Ovary (tissue), 10 donors: ENCODE measurements around the gene ATP6AP1. TPM values are rescaled to one million over a fixed set of nuclear protein-coding genes. Genes with fewer than 3 reads are reported as not detected.

ENCODE experiments used
- DNase-seq, 5 donors: peaks; one replicate each; pipeline ENCODE4 v3.0.0-alpha.2; 2019 to 2020
- H3K27ac ChIP-seq, 2 donors: fragments of 200-600 bp; one replicate each; pipeline versions ENCODE4 v1.5.1 to v1.8.0; 2019 to 2022
- H3K27me3 ChIP-seq: fragments of 200-600 bp; one replicate; pipeline ENCODE4 v1.8.0; 2022
- H3K36me3 ChIP-seq: fragments of 200-600 bp; sonication (generic); one replicate; pipeline ENCODE4 v1.5.1; 2019
- H3K4me1 ChIP-seq: one replicate; pipeline ENCODE4 v1.8.1; 2013; ENCODE audit warnings: mild to moderate bottlenecking, moderate library complexity; ENCODE audit not compliant: insufficient read depth
- H3K4me3 ChIP-seq: fragments of 200-600 bp; sonication (generic); one replicate; pipeline ENCODE4 v1.5.1; 2017
- H3K9me3 ChIP-seq, 2 donors: fragments of 200-600 bp in 1 of 2; sonication (generic) in 1 of 2; one replicate each; pipeline versions ENCODE4 v1.5.1 to v1.8.1; 2013 to 2019; ENCODE audit warnings: mild to moderate bottlenecking in 1 of 2, moderate library complexity in 1 of 2
- CTCF ChIP-seq, 3 donors: fragments of 450-650 bp in 2 of 3; fragments of 200-600 bp in 1 of 3; IDR thresholded peaks; one replicate each; pipeline versions ENCODE4 v1.5.1 to v1.8.0; 2016 to 2022; ENCODE audit warnings: antibody characterized with exemption in 3 of 3, mild to moderate bottlenecking in 1 of 3
- EP300 ChIP-seq: sonication (generic); formaldehyde crosslinking; IDR thresholded peaks from one replicate; pipeline ENCODE4 v1.6.1; 2017; ENCODE audit warnings: antibody characterized with exemption
- POLR2A ChIP-seq: fragments of 450-650 bp; IDR thresholded peaks from one replicate; pipeline ENCODE4 v1.6.1; 2017; ENCODE audit warnings: antibody characterized with exemption, mild to moderate bottlenecking, moderate library complexity
- WGBS, 3 donors: extraction: QIAGEN DNeasy Blood & Tissue Kit in 1 of 3; methylation state at CpG; one replicate each; pipeline versions ENCODE4 v1.1.5 to v1.1.7; 2013 to 2017; 5-methylcytosine and 5-hydroxymethylcytosine counted together
- intact Hi-C, 4 donors: fragments of 100-400 bp; cut with DNase I; formaldehyde crosslinking; loops; one replicate each; pipeline versions ENCODE4 v1.11.0 to v1.15.1; 2022 to 2023
- long read RNA-seq, 3 donors: library from polyadenylated mRNA in 2 of 3; unstranded in 2 of 3; transcript quantifications; one replicate each; pipeline ENCODE4 v2.0.0 and lab custom pipeline, GENCODE V29; 2021 to 2026
- polyA plus RNA-seq, 2 donors: library from polyadenylated mRNA; stranded (reverse); fragments of 200-250 nt in 1 of 2; fragments of 350-450 nt in 1 of 2; fragmentation: Illumina TruSeq in 1 of 2; extraction: RNeasy Lipid Tissue Mini Kit (QIAGEN cat#74804) in 1 of 2; gene quantifications; one replicate each; pipeline ENCODE4 v1.2.3, GENCODE V29; 2013 to 2014
- total RNA-seq, 7 donors: library from RNA; depleted of rRNA in 2 of 7; stranded (reverse); fragments of >200 nt in 2 of 7; fragmentation: NEBNext Ultra II Directional in 3 of 7; extraction: Animal tissue kit (Norgen Biotek cat#: 25700) in 3 of 7; gene quantifications; one replicate each; pipeline versions ENCODE4 v1.1.0 to v1.2.4, GENCODE V29; 2016 to 2023
- donor health status: DM: no; HTN: no; CAD: no; lungs with moderate emphysema.
- donor health status: DM: no; HTN: no; CAD: no.
- donor health status: Bipolar disorder and iron deficiency.
- donor health status: DM: yes; HTN: yes; CAD: no.
- donor health status: DM: no; HTN: no; CAD: no.
- donor health status: DM: yes; HTN: yes; CAD: no.

Gene ATP6AP1, protein sequence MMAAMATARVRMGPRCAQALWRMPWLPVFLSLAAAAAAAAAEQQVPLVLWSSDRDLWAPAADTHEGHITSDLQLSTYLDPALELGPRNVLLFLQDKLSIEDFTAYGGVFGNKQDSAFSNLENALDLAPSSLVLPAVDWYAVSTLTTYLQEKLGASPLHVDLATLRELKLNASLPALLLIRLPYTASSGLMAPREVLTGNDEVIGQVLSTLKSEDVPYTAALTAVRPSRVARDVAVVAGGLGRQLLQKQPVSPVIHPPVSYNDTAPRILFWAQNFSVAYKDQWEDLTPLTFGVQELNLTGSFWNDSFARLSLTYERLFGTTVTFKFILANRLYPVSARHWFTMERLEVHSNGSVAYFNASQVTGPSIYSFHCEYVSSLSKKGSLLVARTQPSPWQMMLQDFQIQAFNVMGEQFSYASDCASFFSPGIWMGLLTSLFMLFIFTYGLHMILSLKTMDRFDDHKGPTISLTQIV
- total RNA-seq (10 to 100 TPM; 29.6 to 75.9 (median 58.1) TPM), polyA plus RNA-seq (10 to 100 TPM; 75.2 to 77.8 TPM)
- long read RNA-seq, donor 1, transcript ATP6AP1-209 (9 exons, 2,079 nt) = minor isoform, 5 of 475 reads
- long read RNA-seq, donor 1, transcript ATP6AP1-201 (10 exons, 2,099 nt) = major isoform, 445 of 475 reads
- long read RNA-seq, donor 1, partial matches to known transcripts = 18 of 475 reads
- long read RNA-seq, donor 1, other reads (novel, unspliced or antisense) = 7 of 475 reads
- long read RNA-seq, donor 2, transcript ATP6AP1-201 (10 exons, 2,099 nt) = major isoform, 53 of 54 reads
- long read RNA-seq, donor 2, partial matches to known transcripts = 0 of 54 reads
- long read RNA-seq, donor 2, other reads (novel, unspliced or antisense) = 0 of 54 reads
- long read RNA-seq, donor 3, transcript ATP6AP1-201 (10 exons, 2,099 nt) = major isoform, 203 of 230 reads
- long read RNA-seq, donor 3, partial matches to known transcripts = 20 of 230 reads
- long read RNA-seq, donor 3, other reads (novel, unspliced or antisense) = 6 of 230 reads

DNA sequence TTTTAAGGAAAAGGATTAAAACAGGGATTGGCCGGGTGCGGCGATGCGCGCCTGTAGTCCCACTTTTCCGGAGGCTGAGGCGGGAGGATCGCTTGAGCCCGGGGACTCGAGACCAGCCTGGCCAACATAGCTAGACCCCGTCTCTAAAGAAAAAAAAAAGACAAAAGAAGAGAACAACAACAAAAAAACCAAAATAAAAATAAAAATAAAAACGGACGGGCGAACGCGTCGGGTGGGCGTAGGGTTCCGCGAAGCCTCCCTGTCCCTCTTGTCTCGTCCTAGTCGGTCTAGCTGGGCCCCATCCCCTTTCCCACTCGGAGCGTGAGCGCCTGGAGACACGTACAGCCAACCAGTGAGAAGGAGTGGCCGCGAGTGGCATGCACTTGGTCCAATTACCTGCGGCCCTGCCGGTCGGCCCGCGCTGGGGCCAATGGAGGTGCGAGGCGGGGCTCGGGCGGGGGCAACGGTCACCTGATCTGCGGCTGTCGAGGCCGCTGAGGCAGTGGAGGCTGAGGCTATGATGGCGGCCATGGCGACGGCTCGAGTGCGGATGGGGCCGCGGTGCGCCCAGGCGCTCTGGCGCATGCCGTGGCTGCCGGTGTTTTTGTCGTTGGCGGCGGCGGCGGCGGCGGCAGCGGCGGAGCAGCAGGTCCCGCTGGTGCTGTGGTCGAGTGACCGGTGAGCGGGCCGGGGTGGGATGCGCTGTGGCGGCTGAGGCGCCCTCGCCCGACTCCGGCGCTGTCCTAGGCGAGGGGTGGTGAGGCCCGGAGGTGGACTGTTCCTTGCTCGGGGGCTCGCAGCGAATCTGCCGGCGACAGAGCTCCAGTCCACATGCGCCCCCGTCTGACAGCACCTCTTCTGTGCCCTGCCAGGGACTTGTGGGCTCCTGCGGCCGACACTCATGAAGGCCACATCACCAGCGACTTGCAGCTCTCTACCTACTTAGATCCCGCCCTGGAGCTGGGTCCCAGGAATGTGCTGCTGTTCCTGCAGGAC lies at the start of gene ATP6AP1:
ATP6AP1 (plus strand) TSS at position 502 of the 996 bp plus-strand sequence; CDS start at position 518, 16 bp downstream.
- WGBS, 3 donors = 39 to 40% (median 40%) methylated on average over 80 to 87 of the region's 87 CpGs
- TF ChIP-seq EP300 (no peak), CTCF (IDR thresholded peaks at IDR 0.05) (no peak), POLR2A (peak; percentile 44)
- intact Hi-C loops = no loop called here

GRCh38 chrX:154378799-154379568 lies 49.5 kb upstream of the ATP6AP1 start, which contains the start of gene EMD:
TSS of gene EMD (plus strand) at chrX:154379295. CDS start at chrX:154379485, 190 bp downstream.
- no peaks in the 10 kb centered on the region for H3K27me3 ChIP-seq
- 31 to 51% (median 44%) methylated on average over 82 to 103 of the region's 103 CpGs for WGBS, 3 donors
- no peaks in the 10 kb centered on the region for H3K9me3 ChIP-seq
- no peaks in the 10 kb centered on the region for H3K4me1 ChIP-seq
- peak within 1 kb of the TSS; percentile 89 for H3K4me3 ChIP-seq
- no peaks in the 10 kb centered on the region for H3K36me3 ChIP-seq
- H3K27ac ChIP-seq = peak within 1 kb of the TSS; percentile 97 to 98
- TF ChIP-seq EP300 (no peak), POLR2A (peak; percentile 94), CTCF (IDR thresholded peaks at IDR 0.05) (no peak)
- intact Hi-C loops = no loop called here
- DNase-seq = peak; percentile 95 to 98 (median 97)

More for the DNA sequence above, at the start of gene ATP6AP1:
- Histone ChIP-seq H3K4me1 (no peaks in the 10 kb centered on the region), H3K27ac (peak within 1 kb of the TSS; percentile 57 to 58), H3K4me3 (peak within 1 kb of the TSS; percentile 51), H3K9me3 (no peaks in the 10 kb centered on the region), H3K36me3 (no peaks in the 10 kb centered on the region), H3K27me3 (no peaks in the 10 kb centered on the region)
- peak; percentile 89 to 94 (median 92) for DNase-seq

DNA sequence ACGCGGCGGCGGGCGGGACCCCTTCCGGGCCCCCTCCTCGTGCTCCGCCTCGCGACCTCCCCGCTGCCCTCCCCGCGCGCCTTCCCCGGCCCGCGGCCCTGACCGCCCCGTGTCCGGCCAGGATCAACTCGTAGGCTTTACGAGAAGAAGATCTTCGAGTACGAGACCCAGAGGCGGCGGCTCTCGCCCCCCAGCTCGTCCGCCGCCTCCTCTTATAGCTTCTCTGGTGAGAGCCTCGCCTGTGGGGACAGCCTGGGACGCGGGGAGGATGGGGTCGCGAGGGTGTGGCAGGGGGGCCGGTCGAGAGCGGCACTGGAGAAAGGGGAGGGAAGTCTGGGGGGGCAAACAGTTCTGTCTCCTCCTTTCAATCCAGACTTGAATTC lies 48.9 kb upstream of the ATP6AP1 start:
- H3K36me3 ChIP-seq = no peaks in the 10 kb centered on the region
- H3K9me3 ChIP-seq = no peaks in the 10 kb centered on the region
- H3K27me3 ChIP-seq = no peaks in the 10 kb centered on the region
- H3K27ac ChIP-seq = peak overlapping the region; percentile 82 to 98
- H3K4me1 ChIP-seq = no peaks in the 10 kb centered on the region
- peak overlapping the region; percentile 89 for H3K4me3 ChIP-seq
- WGBS, 3 donors = 36 to 43% (median 41%) methylated on average over 32 to 38 of the region's 38 CpGs
- intact Hi-C loops = no loop called here
- no peak for DNase-seq
- no peak for TF ChIP-seq POLR2A
- no peak for TF ChIP-seq EP300
- no peak for TF ChIP-seq CTCF (IDR thresholded peaks at IDR 0.05)
